HG02840 (cell line): ENCODE measurements around the gene NANS.

Source experiments
- ATAC-seq: cut with Tn5 transposase; IDR thresholded peaks from one replicate; pipeline ENCODE4 v1.9.1; 2021; ENCODE audit warnings: mild to moderate bottlenecking, moderate library complexity, moderate number of reproducible peaks; ENCODE audit not compliant: unreplicated experiment, low FRiP score

NANS gene

GRCh38 chr9:98037357-98037756 lies 19.2 kb upstream of the NANS start:
- no peak for ATAC-seq

- no peak for ATAC-seq
Observed at GRCh38 chr9:98038958-98039357, 17.6 kb upstream of the NANS start.

GRCh38 chr9:98039607-98040017 lies 16.9 kb upstream of the NANS start:
- ATAC-seq, result no peak

- no peak for ATAC-seq
Observed at GRCh38 chr9:98040212-98040611, 16.3 kb upstream of the NANS start.

- no peak for ATAC-seq
Observed at GRCh38 chr9:98043915-98044314, 12.6 kb upstream of the NANS start.

GRCh38 chr9:98045234-98046179 lies 11.0 kb upstream of the NANS start:
- ATAC-seq, result no peak

- no peak for ATAC-seq
Observed at GRCh38 chr9:98046180-98046543, 10.4 kb upstream of the NANS start.

- ATAC-seq, result no peak
Observed at GRCh38 chr9:98047002-98047401, 9.5 kb upstream of the NANS start.

- no peak for ATAC-seq
Observed at GRCh38 chr9:98049288-98050072, 7.1 kb upstream of the NANS start.

GRCh38 chr9:98050351-98050750 lies 6.2 kb upstream of the NANS start:
- no peak for ATAC-seq

- ATAC-seq, result no peak
Observed at GRCh38 chr9:98054376-98054951, 2.1 kb upstream of the NANS start.

GRCh38 chr9:98057138-98057799 lies 737 bp downstream of the NANS start:
- no peak for ATAC-seq

- no peak for ATAC-seq
Observed at GRCh38 chr9:98062161-98062560, 5.6 kb downstream of the NANS start.

GRCh38 chr9:98064623-98065392 lies 8.3 kb downstream of the NANS start:
- ATAC-seq, result no peak

- no peak for ATAC-seq
Observed at GRCh38 chr9:98066235-98066634, 9.7 kb downstream of the NANS start.

- no peak for ATAC-seq
Observed at GRCh38 chr9:98067184-98067583, 10.7 kb downstream of the NANS start.

- ATAC-seq, result no peak
Observed at GRCh38 chr9:98069551-98069950, 13.0 kb downstream of the NANS start.

- no peak for ATAC-seq
Observed at GRCh38 chr9:98070704-98071103, 14.2 kb downstream of the NANS start.

- no peak for ATAC-seq
Observed at GRCh38 chr9:98071737-98072136, 15.2 kb downstream of the NANS start.
